ENCODE measurements around the gene HPGD.

Gene HPGD

GRCh38 chr4:174474457-174475075 is 47.7 kb downstream of the HPGD start:
- no peak for DNase-seq (ENCODE audit: low read depth in 2 of 2)

- no peak for DNase-seq (ENCODE audit: low read depth in 2 of 2)
Observed at GRCh38 chr4:174467107-174467506, 55.2 kb downstream of the HPGD start.

DNA sequence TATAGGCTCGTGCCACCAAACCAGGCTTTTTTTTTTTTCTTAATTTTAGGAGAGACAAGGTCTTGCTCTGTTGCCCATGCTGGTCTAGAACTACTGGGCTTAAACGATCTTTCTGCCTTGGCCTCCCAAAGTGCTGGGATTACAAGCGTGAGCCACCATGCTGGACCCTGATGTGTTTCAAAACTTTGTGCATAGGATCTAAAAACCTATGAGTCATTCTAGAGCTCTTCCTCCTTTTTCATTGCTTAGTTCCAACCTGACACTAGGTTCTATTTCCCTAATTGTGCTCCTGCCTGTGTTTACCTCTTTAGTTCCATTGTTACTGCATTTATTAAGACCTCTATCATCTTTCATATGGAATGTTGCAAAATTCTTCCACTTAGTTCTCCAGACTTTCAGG is 57.3 kb downstream of the HPGD start:
- no peak for DNase-seq (ENCODE audit: low read depth in 2 of 2)

- DNase-seq (ENCODE audit: low read depth in 2 of 2): no peak
Observed at GRCh38 chr4:174461466-174462106, 60.7 kb downstream of the HPGD start.

GRCh38 chr4:174460684-174461083 is 61.6 kb downstream of the HPGD start:
- no peak for DNase-seq (ENCODE audit: low read depth in 2 of 2)

- no peak for DNase-seq (ENCODE audit: low read depth in 2 of 2)
Observed at GRCh38 chr4:174457468-174457867, 64.8 kb downstream of the HPGD start.

DNA sequence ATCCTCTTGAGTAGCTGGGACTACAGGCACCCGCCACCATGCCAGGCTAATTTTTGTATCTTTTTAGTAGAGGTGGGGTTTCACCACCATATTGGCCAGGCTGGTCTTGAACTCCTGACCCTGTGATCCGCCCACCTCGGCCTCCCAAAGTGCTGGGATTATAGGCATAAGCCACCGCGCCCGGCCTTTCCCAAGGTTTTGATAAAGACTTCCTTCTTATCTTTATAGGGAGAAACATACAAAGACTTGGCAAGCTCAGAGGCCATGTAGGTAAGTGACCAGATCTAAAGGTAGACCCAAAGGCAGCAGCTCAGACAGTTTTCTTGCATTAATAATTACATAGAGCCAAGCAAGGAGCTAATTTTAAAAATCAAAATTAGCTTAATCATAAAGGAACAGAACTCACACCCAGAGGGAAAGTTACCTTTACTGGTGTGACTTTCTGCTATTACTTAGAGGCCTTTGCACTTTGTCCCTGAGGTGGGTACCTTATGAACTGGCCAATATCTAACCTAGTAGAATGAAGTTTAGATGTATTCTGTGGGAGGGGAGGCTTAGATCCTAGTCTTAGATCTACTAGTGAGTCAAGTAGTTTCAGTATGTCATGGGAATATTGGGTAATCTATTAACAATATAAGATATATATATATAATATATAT is 67.3 kb downstream of the HPGD start:
- no peak for DNase-seq (ENCODE audit: low read depth in 2 of 2)

- no peak for DNase-seq (ENCODE audit: low read depth in 2 of 2)
Observed at GRCh38 chr4:174451718-174452296, 70.5 kb downstream of the HPGD start.

DNA sequence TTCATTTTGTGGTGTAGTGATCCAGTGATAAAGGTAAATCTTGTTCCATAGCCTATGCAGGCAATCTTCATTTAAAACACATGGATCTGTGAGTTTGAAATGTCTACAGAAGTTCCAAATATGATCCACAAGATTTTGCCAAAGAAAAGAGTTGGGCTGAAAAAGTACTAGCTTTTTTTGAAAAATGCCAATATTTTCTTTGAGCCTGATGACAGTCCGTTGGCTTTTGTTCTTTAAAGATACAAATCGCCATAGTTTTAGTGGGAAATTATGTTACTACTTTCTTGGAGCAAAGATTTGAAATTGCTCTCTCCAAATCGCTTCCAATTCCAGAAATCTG is 71.5 kb downstream of the HPGD start:
- no peak for DNase-seq (ENCODE audit: low read depth in 2 of 2)

GRCh38 chr4:174449944-174450785 is 72.1 kb downstream of the HPGD start:
- no peak for DNase-seq (ENCODE audit: low read depth in 2 of 2)

GRCh38 chr4:174449152-174449551 is 73.1 kb downstream of the HPGD start:
- DNase-seq (ENCODE audit: low read depth in 2 of 2): no peak

GRCh38 chr4:174444390-174444789 is 77.9 kb downstream of the HPGD start:
- DNase-seq (ENCODE audit: low read depth in 2 of 2): no peak

Data from stimulated activated CD8-positive, alpha-beta memory T cell treated with anti-CD3 and anti-CD28 coated beads, Interleukin-15, amount 100 ng/mL, for 48 hours (primary cell).